NCI-H2107 (cell line): ENCODE results near the gene FOXK1.

Experiments used
- DNase-seq: peaks from one replicate; lab custom pipeline; 2025; lab: John Stamatoyannopoulos, UW

Gene FOXK1

DNA sequence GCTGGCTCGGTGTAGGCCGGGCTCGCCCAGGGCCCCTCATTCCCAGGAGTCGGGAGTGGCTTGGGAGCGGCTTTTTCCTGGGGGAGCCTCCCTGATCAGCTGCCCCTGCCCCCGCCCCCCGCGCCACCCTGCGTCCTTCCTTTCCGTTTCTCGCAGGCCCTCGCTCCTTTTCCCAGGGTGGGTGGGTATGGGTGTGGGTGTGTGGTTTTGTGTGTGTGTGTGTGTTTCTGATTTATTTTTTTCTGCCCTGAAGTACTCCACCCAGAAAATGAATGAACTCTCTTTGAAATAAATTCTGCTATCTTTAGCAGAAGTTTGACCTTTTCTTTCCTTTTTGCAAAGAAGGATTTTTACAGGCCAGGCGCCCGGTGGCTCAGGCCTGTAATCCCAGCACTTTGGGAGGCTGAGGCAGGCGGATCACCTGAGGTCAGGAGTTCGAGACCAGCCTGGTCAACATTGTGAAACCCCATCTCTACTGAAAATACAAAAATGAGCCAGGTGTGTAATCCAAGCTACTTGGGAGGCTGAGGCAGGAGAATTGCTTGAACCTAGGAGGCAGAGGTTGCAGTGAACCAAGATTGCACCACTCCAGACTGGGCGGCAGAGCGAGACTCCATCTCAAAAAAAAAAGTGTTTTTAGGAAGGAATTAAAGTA is 63.3 kb downstream of the FOXK1 start:
- DNase-seq, result no peak

DNA sequence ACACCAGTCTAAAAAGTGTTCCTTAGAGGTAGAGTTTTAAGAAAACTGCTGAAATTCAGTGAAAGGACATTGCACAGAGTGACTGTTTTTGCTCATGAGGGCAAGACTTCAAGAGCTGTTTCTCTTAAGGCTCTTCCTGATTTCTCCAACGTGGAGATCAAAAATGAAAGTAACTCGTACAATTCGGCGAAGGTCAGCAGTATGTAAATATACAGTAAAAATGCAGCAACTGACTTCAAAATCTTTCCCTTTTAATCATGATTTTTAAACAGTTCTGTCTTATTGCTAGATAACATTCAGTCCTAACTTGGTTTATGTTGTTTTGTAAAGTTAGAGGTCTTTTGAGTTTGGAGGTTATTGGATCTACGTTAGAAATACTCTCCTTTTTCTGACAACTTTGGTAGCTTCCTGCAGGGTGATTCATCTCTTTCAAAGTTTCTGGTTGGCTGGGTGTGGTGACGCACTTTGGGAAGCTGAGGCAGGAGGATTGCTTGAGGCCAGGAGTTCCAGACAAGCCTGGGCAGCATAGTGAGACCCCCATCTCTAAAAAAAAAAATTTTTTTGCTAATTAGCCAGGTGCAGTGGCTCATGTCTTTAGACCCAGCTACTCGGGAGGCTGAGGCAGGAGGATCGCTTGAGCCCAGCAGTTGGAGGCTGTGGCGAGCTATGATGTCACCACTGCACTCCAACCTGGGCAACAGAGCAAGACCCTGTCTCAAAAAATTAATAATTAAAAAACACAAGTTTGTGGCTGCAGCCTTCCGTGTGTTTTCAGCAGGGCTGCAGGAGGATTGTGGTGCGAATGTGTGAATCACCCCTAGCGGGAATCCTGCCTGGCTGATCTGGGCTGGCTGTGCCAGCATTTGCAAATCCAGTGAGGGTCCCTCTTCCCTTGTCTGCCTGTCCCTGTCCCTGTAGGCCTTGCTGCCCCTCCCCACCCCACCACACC is 64.2 kb downstream of the FOXK1 start:
- DNase-seq, result no peak

DNA sequence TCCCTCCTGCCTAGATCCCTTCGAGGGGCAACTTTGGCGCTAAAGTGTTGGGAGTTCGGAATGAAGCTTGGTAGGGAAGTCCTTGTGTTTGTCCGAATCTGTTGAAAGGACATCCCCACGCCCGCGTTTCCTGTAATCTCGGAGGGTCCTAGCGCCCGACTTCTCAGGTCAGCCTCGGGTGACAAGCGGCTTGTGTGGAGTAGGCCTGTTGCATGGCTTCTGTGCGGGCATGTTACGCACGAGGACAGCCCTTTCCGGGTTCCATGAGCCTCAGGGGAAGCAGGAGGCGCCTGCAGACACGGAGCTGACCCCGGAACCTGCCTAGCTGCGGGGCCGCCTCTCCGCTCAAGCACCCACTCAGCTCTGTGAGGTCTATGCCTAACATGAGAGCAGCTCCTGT is 64.9 kb downstream of the FOXK1 start:
- no peak for DNase-seq

DNA sequence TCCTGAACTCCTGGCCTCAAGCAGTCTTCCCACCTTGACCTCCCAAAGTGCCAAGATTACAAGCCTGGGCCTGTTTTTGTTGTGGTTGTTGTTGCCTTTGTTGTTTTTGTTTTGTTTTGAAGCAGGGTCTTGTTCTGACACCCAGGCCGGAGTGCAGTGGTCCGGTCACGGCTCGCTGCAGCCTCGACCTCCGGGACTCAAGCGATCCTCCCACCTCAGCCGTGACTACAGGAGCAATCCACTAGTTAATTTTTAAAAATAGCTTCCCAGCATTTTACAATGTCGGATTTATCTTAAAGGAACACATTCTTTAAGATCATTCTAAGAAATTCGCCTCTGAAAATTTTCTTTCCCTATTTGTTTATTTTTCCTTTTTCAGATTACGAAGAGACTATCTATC is 65.7 kb downstream of the FOXK1 start:
- DNase-seq, result no peak

DNA sequence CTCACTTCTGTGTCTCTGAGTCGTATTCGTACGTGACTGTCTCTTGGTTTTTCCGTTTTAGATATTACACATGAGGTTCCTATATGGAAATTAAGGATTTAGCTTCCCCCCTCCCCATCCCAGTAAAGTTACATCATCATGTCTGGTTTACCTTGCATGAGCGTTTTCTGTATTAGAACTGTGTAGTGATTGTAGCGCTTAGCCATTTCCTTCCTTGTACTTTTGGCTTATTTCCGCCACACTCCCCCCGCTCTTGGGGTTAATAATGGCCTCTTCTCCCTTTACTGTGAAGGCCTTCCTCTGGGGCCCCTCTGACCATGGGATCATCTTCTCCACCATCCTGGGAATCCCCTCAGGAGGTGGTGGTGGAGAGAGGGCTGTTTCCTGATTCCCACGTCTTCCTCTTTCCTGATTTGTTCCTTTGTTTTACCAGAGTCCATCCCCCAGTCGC is 66.2 kb downstream of the FOXK1 start:
- no peak for DNase-seq

DNA sequence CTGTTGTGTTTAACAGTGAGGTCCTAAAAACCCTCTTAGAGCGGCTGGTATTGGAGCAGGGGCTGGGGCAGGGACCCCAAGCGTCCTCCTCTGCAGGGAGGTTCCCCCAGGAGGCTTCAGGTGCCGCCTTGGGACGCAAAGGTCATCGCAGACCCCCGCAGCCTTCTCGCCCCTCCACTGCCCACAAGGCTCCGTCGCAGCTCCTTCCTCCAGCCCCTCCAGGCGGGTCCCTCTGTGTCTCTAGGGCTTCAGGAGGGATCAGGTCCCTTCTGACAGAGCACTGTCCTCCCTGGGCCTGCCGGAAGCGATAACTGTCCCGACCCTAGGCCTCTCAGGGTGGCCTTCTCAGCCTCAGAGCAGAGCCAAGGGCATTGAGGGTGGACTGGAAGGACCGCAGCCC is 67.3 kb downstream of the FOXK1 start:
- DNase-seq, result no peak

DNA sequence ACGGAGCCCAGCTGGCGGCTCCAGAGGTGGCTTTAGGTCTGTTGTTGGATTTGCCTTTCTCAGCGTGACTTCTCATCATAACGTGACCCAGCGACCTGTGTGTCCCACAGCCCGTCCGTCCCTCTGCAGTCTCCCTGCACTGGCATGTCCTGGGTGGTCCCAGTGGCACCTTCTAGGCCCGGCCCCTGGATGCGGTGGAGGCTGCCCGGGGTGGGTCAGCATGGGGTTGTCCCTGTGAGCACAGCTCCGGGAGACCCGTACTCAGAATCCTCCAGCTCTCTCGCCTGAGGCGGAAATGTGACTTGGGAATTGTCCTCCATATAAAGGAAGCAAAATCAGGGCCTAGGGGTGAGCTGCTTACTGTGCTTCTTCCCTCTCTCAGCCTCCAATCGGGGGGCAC is 67.7 kb downstream of the FOXK1 start:
- no peak for DNase-seq

DNA sequence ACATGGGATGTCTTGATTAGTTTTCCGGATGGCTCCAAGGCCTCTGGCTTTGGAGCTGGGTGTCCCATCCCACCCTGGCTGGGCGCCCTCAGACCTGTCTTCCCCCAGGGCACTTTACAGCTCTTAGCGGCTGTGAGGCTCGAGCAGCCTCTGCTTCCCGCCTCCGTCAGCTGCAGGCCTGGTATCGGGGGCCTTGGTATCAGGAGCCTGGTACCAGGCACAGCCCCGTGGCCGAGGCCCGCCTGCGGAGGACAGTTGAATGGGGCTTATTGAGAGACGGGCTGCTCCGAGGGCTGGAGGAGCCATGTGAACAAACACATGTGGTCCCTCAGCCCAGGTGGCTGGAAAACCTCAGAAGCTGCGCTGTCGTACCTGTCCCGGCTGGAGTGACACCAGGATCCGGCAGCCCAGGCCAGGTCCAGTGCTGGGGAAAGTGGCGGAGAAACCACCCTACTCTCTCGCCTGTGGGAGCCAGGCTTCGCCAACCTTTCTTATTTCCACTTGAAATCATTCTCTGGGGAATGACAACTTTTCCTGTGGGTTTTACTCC is 69.4 kb downstream of the FOXK1 start:
- DNase-seq, result no peak

DNA sequence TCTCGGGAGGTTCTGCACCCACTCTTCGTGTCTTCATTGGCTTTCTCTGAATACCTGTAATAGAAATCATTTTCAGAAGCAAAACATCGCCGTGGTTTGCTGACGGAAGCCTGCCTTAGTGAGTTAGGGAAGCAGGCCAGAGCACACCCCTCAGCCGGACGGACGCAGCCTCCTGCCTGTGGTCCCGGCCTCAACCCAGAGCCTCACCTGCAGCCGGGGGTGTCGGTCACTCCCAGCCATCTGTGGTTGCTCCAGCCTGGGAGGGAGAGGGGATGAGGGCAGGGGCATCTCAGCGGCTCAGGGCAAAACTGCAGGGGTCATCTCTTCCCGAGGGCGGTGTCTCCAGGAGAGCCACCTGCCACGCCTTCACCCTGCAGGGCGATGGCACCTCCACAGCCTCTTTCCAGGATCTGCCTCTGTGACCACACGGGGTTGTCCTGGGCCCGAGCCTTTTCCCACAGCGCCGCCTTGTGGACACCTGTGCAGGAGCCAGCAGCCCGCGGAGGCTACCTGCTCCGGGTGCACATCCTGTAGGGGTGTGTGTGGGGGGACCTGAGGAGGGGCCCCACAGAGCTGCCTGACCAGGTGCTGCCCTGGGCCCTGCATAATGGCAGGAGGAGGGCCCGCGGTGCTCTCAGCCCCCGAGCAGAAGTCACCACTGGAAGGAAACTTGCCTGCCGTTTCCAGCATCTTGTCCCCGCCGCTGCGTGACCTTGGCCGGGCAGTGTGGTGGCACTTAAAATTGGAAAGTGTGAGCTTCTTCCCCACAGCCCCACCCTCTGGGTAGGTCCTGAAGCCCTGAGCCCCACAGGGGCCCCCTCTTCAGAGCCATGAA is 71.7 kb downstream of the FOXK1 start:
- DNase-seq, result peak; percentile 85

DNA sequence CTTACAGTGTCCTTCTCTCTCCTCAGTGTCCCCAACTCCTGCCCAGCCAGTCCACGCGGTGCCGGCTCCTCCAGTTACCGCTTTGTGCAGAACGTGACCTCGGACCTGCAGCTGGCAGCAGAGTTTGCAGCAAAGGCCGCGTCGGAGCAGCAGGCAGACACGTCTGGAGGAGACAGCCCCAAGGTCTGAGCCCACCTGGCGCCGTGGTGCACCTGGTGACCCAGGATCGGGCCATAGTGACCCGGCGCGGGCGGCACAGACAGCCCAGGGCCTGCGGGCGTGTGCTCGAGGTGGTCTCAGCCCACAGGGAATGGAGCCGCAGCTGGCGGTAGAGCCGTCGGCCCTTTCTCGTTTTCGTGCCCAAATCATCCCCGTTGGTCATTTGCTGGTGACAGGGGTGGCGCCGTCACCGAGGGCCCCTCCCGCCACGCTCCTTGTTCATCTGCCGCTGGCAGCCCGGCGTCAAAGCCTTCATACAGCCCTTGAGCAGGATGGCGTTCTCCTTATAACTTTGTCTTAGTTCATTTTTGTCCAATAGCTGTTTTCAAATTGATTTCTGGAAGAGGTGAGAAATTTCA is 72.4 kb downstream of the FOXK1 start:
- no peak for DNase-seq

DNA sequence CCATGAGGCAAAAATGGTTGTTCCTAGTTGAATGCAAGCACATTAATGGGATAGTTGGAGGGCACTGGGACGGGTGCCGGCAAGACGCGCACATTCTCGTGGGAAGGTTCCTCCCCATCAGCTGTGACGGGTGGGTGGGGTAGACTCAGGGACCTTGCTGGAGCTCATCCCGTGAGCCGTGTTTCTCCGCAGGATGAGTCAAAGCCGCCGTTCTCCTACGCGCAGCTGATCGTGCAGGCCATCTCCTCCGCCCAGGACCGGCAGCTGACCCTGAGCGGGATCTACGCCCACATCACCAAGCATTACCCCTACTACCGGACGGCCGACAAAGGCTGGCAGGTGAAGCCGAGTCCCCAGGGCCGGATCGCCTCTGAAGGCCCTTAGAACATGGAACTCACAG is 73.0 kb downstream of the FOXK1 start:
- no peak for DNase-seq

DNA sequence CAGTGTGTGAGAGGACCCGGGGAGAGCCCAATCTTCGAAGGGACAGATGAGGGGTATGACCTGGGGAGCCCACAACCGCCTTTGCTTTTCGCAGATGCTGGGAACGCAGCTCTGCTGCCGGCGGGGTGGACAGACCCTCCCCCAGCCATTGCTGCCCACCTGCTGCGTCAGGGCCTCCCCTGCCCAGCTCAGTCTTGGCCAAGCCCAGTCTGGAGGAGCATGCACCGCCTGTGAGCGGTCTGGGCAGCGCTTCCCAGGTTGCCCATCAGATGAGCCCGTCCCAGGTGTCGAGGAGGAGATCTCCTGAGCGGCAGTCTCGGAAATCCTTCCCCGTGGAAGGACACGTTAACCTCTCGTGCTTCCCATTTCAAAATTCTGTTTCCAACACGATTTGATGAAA is 76.0 kb downstream of the FOXK1 start:
- no peak for DNase-seq

DNA sequence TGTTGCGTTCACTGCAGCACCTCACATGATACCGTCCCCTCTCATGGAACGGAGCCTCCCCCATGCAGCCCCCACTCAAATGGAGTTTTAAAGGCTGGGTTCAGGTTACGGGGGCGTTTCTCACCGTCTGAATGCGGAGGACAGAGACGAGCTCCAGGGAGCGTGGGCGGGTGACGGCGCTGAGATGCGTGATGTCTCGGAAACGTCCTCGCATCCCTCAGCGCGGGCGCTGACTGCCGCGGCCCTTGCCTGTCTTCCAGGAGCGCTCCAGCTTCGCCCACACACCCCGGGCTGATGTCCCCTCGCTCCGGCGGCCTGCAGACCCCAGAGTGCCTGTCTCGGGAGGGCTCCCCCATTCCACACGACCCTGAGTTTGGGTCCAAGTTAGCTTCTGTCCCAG is 76.7 kb downstream of the FOXK1 start:
- no peak for DNase-seq

DNA sequence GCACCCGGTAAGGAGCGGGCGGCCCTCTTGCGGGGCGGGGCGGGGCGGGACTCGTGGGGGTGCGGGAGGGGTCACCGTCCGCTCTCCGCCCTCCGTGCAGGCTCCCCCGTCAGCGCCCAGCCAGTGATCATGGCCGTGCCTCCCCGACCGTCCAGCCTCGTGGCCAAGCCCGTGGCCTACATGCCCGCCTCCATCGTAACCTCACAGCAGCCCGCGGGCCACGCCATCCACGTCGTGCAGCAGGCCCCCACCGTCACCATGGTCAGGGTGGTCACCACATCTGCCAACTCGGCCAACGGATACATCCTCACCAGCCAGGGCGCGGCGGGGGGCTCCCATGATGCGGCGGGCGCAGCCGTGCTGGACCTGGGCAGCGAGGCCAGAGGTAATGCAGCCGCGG is 77.1 kb downstream of the FOXK1 start:
- DNase-seq, result no peak

DNA sequence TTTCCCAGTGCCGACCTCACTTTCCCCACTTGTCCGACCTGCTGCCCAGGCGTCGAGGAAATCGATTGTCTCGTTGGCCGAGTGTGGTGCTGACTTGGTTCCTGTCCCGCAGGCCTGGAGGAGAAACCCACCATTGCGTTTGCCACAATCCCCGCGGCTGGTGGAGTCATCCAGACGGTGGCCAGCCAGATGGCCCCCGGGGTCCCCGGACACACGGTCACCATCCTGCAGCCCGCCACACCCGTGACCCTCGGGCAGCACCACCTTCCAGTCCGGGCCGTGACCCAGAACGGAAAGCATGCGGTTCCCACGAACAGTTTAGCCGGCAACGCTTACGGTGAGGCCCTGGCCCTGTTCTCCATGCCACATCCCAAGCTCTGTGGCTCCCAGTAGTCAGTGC is 78.9 kb downstream of the FOXK1 start:
- DNase-seq, result no peak

DNA sequence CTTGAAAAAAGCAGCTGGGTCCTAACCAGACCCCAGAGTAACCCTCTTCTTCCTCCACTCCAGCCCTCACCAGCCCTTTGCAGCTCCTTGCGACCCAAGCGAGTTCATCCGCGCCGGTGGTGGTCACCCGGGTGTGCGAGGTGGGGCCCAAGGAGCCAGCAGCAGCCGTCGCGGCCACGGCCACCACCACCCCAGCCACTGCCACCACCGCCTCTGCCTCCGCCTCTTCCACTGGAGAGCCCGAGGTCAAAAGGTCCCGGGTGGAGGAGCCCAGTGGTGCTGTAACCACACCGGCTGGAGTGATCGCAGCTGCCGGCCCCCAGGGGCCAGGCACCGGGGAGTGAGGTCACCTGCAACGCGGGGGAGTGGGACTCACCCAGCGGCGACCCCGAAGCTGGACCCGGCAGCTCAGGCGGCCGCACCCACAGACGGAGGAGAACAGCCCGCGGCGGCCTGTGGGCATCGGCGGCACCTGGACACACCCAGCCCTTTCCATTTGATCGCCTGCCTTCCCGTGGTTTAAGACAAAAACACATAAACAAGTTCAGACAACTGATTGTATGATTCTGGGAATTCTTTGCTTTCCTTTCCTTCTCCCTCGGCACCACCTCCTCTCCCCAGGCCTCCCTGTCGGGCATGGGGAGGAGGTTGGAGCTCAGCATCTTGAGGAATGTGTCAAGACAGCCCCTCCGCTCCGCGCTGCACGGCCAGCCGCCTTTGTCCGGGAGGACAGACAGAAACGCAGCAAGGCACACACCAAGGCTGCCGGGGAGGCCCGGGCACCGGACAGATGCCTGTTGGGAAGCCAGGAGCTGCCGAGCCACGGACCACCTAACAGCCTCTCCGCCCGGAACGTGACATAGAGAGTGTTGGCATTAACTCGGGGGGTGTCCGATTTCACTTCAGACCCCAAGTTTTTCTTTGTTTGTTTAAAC is 80.3 kb downstream of the FOXK1 start:
- no peak for DNase-seq

DNA sequence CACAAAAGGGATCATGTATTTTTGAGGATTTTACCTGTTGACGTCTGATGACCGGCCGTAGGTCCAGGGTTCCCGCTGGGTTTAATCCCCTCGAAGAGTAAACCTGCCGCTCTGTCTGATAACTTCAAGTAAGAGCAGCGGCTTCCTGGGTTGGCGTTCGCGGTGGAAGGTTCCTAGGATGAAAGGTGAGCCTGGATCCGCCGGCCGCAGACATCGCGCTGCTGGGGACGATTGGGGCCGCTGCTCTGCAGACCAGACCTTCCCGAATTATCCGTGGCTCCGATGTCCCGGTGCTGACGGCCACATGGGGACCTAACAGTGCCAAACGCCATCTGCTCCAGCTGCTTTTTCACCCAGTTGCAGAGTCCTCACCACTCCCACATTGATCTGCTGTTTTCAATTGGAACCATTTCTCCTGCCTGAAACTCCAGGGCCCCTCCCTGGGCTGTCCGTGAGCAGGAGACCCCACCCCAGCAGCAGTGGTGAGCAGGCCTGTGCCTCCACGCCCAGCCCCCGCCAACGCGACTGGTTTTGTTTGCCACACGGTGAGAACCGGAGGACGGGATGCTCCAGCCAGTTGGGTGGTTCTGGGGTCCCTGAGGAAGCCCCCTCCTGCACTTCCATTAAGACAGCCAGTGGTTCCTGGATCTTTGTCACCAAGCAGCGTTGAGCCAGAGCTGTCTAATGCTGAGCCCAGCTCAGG is 81.1 kb downstream of the FOXK1 start:
- DNase-seq, result no peak

DNA sequence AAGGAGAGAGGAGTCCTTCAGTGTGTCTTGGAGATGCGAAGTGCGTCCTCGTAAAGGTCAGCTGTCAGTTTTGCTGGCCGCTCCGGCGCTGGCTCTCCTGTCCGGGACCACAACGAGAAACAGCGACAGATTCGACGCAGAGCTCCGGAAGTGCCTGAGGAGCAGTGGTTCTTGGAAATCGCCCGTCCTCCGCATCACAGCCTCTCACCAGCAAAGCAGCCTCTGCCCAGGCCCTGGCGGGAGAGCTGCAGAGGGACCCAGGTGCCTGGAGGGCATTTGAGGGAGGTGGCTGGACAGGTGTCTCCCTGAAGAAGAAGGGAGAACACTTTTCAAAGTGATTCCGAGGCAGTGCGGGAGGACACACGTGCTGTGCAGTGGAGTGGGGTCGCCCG is 81.7 kb downstream of the FOXK1 start:
- DNase-seq, result no peak

DNA sequence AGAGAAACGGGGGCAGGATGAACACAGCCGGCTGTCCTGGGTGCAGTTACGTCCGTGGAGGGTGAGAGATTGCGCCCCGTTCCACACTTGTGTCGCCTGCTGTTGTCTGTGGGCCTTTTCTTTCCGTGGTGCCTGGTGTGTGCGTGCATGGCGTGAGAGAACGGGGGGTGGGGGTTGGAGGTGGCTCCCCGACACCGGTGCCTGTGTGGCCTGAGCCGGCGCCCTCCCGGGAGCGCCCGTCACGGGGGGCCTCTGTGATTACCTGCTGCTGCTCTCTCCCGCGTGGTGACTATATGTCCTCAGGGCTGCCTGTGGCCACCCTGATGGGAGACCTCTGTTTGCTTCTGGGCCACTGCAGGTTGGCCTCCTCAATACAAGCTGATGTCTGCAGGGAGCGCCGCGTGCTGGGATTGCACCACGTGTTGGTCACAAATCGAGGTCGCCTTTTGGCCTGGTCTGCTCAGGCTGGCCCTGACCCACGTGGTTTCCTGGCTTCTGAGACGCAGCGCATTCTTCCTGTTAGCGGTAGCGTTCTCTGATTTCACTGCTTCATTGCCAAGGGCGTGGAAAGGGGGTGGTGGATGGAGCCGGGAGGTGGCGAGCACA is 82.4 kb downstream of the FOXK1 start:
- no peak for DNase-seq
